A549 (cell line): ENCODE measurements around the gene SPRYD3. TPM values are rescaled to one million over a fixed set of nuclear protein-coding genes. Genes with fewer than 3 reads are reported as not detected.

Experiments
- ATAC-seq, 2 experiments: fragments of 200-7000 bp in 1 of 2; fragments of >200 bp in 1 of 2; cut with Nextera tagmentation in 1 of 2; cut with Tn5 transposase in 1 of 2; 3 replicates each; pipeline versions ENCODE4 v1.8.0 to v1.9.1; 2018 to 2020; ENCODE audit warnings: mild to moderate bottlenecking in 1 of 2, moderate library complexity in 1 of 2
- CTCF ChIA-PET: fragments of 300-600 bp; sonication (Branson Sonifier 250); formaldehyde crosslinking; extraction: SDS; loops from one replicate; lab custom pipeline; 2021; ENCODE audit warnings: antibody characterized with exemption, inconsistent platforms; lab: Yijun Ruan, JAX
- POLR2A ChIA-PET: fragments of 350-600 bp; formaldehyde crosslinking; extraction: SDS; loops from one replicate; lab custom pipeline; 2021; ENCODE audit warnings: antibody characterized with exemption, inconsistent platforms; lab: Yijun Ruan, JAX
- DNase-seq, 2 experiments: peaks; one replicate each; pipeline versions ENCODE4 v3.0.0 to v3.0.0-alpha.2; 2011 to 2016; ENCODE audit warnings: low read depth in 1 of 2, low spot score in 1 of 2
- FAIRE-seq: peaks from 2 replicates; lab custom pipeline; 2011; peaks lifted over from hg19 to GRCh38; lab: Jason Lieb, UNC
- H3K27ac ChIP-seq, 2 experiments: fragments of >200 bp; sonication (Bioruptor Twin); formaldehyde crosslinking; 3 replicates each; pipeline ENCODE4 v1.5.1; 2016 to 2017
- H3K4me1 ChIP-seq: fragments of >200 bp; sonication (Bioruptor Twin); formaldehyde crosslinking; 3 replicates; pipeline ENCODE4 v1.6.1; 2016
- H3K4me2 ChIP-seq: fragments of >200 bp; sonication (Bioruptor Twin); formaldehyde crosslinking; 3 replicates; pipeline ENCODE4 v1.6.1; 2016
- H3K4me3 ChIP-seq: fragments of >200 bp; sonication (Bioruptor Twin); formaldehyde crosslinking; 3 replicates; pipeline ENCODE4 v1.5.1; 2016
- H3K9me3 ChIP-seq: fragments of >200 bp; sonication (Bioruptor Twin); formaldehyde crosslinking; 3 replicates; pipeline ENCODE4 v1.6.1; 2016
- BCL3 ChIP-seq: fragments of >200 bp; sonication (Bioruptor Twin); formaldehyde crosslinking; IDR thresholded peaks from 3 replicates; pipeline ENCODE4 v1.6.1; 2016
- CBX8 ChIP-seq: fragments of 200-600 bp; sonication (generic); IDR thresholded peaks from 2 replicates; pipeline ENCODE4 v1.6.1; 2016
- E2F6 ChIP-seq: IDR thresholded peaks from 2 replicates; pipeline ENCODE4 v1.6.1; 2012; ENCODE audit warnings: low read depth, borderline replicate concordance
- ELK1 ChIP-seq: fragments of 150-350 bp; IDR thresholded peaks from 2 replicates; pipeline ENCODE4 v1.6.1; 2014; ENCODE audit warnings: low read depth, mild to moderate bottlenecking, low read length
- FOSB ChIP-seq: fragments of 250-450 bp; sonication (Bioruptor Pico); IDR thresholded peaks from 2 replicates; pipeline ENCODE4 v1.5.0; 2020; ENCODE audit warnings: mild to moderate bottlenecking, moderate library complexity
- FOXS1 ChIP-seq: fragments of 250-450 bp; sonication (Bioruptor Pico); IDR thresholded peaks from 2 replicates; pipeline ENCODE4 v1.5.0; 2020; ENCODE audit warnings: mild to moderate bottlenecking, moderate library complexity
- HMGXB4 ChIP-seq: fragments of 250-450 bp; sonication (Bioruptor Pico); IDR thresholded peaks from 2 replicates; pipeline ENCODE4 v1.5.0; 2021; ENCODE audit warnings: mild to moderate bottlenecking, moderate library complexity, borderline replicate concordance
- HOXA7 ChIP-seq: fragments of 250-450 bp; sonication (Bioruptor Pico); IDR thresholded peaks from 2 replicates; pipeline ENCODE4 v1.5.0; 2020; ENCODE audit warnings: mild to moderate bottlenecking, moderate library complexity
- JUN ChIP-seq, 2 experiments: fragments of >200 bp; sonication (Bioruptor Twin); formaldehyde crosslinking; IDR thresholded peaks; 2 replicates in 1 of 2; 3 replicates in 1 of 2; pipeline ENCODE4 v1.6.1; 2016 to 2017
- JUNB ChIP-seq: fragments of >200 bp; sonication (Bioruptor Twin); formaldehyde crosslinking; IDR thresholded peaks from 2 replicates; pipeline ENCODE4 v1.6.1; 2016
- MAX ChIP-seq: IDR thresholded peaks from 2 replicates; pipeline ENCODE4 v1.6.1; 2012
- MAZ ChIP-seq: fragments of 150-350 bp; IDR thresholded peaks from 2 replicates; pipeline ENCODE4 v1.6.1; 2014; ENCODE audit warnings: antibody characterized with exemption, low read depth, low read length, borderline replicate concordance
- MYC ChIP-seq: IDR thresholded peaks from 2 replicates; pipeline ENCODE4 v1.6.1; 2012; ENCODE audit warnings: mild to moderate bottlenecking, inconsistent platforms, low read length, improper control_type of control experiment, borderline replicate concordance
- POLR2A ChIP-seq: IDR thresholded peaks from 2 replicates; pipeline ENCODE4 v1.6.1; 2012; ENCODE audit warnings: mild to moderate bottlenecking, low read length
- POLR2AphosphoS2 ChIP-seq: conservative IDR thresholded peaks from 2 replicates; pipeline ENCODE4 v1.6.1; 2012; ENCODE audit warnings: low read length, improper control_type of control experiment, inconsistent platforms
- RAD21 ChIP-seq, 2 experiments: fragments of >200 bp in 1 of 2; sonication (Bioruptor Twin) in 1 of 2; formaldehyde crosslinking in 1 of 2; IDR thresholded peaks in 1 of 2; conservative IDR thresholded peaks in 1 of 2; 2 replicates in 1 of 2; 3 replicates in 1 of 2; pipeline ENCODE4 v1.6.1; 2012 to 2018; ENCODE audit warnings: inconsistent platforms in 1 of 2
- RFX5 ChIP-seq: fragments of 450-650 bp; IDR thresholded peaks from 2 replicates; pipeline ENCODE4 v1.7.1; 2014; ENCODE audit warnings: antibody characterized with exemption, mild to moderate bottlenecking, moderate library complexity
- SREBF2 ChIP-seq: fragments of 450-650 bp; IDR thresholded peaks from 2 replicates; pipeline ENCODE4 v1.6.1; 2014; ENCODE audit warnings: mild to moderate bottlenecking, moderate library complexity
- TFCP2L1 ChIP-seq: fragments of 250-450 bp; sonication (Bioruptor Pico); IDR thresholded peaks from 2 replicates; pipeline ENCODE4 v1.5.0; 2021; ENCODE audit warnings: mild to moderate bottlenecking
- ZC3H11A ChIP-seq: fragments of 450-650 bp; IDR thresholded peaks from 2 replicates; pipeline ENCODE4 v1.6.1; 2014; ENCODE audit warnings: antibody characterized with exemption, mild to moderate bottlenecking
- WGBS: methylation state at CpG from one replicate; pipeline ENCODE4 v1.1.6; 2017; ENCODE audit errors: missing lambda C conversion rate; 5-methylcytosine and 5-hydroxymethylcytosine counted together
- polyA plus RNA-seq, 4 experiments: library from polyadenylated mRNA; depleted of rRNA in 3 of 4; stranded (reverse); fragments of >200 nt; fragmentation: RNase III in 1 of 4; extraction: RNeasy Plus Mini Kit Qiagen cat#74134 plus additional on column Dnase treatment in 1 of 4; gene quantifications; 2 replicates in 3 of 4; 3 replicates in 1 of 4; pipeline ENCODE4 v1.2.3, GENCODE V29; 2011 to 2017

The SPRYD3 gene
- polyA plus RNA-seq, 2 of the 4 experiments (the other 2 are of a cell fraction) = 17.3 to 26.8 TPM

- POLR2A ChIA-PET = interaction anchor here (0.6 to 3.2 kb wide), 13 partner anchors 8 to 151 kb away, joined by 3 to 27 read pairs (median 3); partner anchors contain the start of genes EIF4B and SPRYD3
- no peak for TF ChIP-seq E2F6
- peak; percentile 54 to 62; a peak in 2 of 5 replicates for TF ChIP-seq JUN (IDR thresholded peaks at IDR 0.05)
- no peak for TF ChIP-seq HOXA7
- TF ChIP-seq POLR2A = peak; percentile 79
- TF ChIP-seq TFCP2L1 (CRISPR knock-in tag) = peak; percentile 42; the same call in 1 of the 2 replicates
- no peak for TF ChIP-seq ELK1
- no peak for TF ChIP-seq JUNB
- peak; percentile 25; the same call in 1 of the 2 replicates for TF ChIP-seq HMGXB4 (CRISPR knock-in tag)
- TF ChIP-seq ZC3H11A = no peak
- TF ChIP-seq FOSB (CRISPR knock-in tag) = 0 out of 2 replicates have a peak, but pooled peaks have one; percentile 51
- 0 out of 2 replicates have a peak, but pooled peaks have one; percentile 26 for TF ChIP-seq MAX
- TF ChIP-seq FOXS1 = no peak
- no peak for TF ChIP-seq POLR2AphosphoS2
- TF ChIP-seq CBX8 = no peak
- no peak for TF ChIP-seq MAZ
- no peak for TF ChIP-seq RFX5
- peak; percentile 64; the same call in 1 of the 2 replicates for TF ChIP-seq MYC
- peak; percentile 79 for TF ChIP-seq BCL3
Measured at GRCh38 chr12:53046655-53047220, 32.5 kb downstream of the SPRYD3 start.

GRCh38 chr12:53045696-53046045, 33.5 kb downstream of the SPRYD3 start:
- 70% methylated on average over 5 of the region's 5 CpGs for WGBS
- ChIA-PET POLR2A (interaction anchor here (0.8 kb wide), 1 partner anchor 34 kb away, joined by 3 read pairs; the partner anchor contains the start of gene SPRYD3), CTCF (interaction anchor here (0.6 to 45.5 kb wide), 7 partner anchors 8 to 145 kb away, joined by 3 to 1424 read pairs (median 5); partner anchors contain the start of genes IGFBP6, SOAT2 and SPRYD3)
- H3K4me3 ChIP-seq = no peak overlapping the region
- peak overlapping the region; percentile 93 for H3K4me2 ChIP-seq
- ATAC-seq (no peak), DNase-seq (no peak), FAIRE-seq (no peak)
- H3K9me3 ChIP-seq = no peaks in the 10 kb centered on the region
- TF ChIP-seq SREBF2 = no peak
- no peak for TF ChIP-seq RAD21 (conservative IDR thresholded peaks at IDR 0.05 in 1 of 2, IDR thresholded peaks at IDR 0.05 in 1 of 2)
- H3K27ac ChIP-seq = peak overlapping the region; percentile 99; a peak in 3 of 6 replicates
- peaks cover 57% of the 10 kb centered on the region for H3K4me1 ChIP-seq

More at GRCh38 chr12:53046655-53047220, 32.5 kb downstream of the SPRYD3 start:
- FAIRE-seq = no peak
- peak overlapping the region; percentile 99 for H3K27ac ChIP-seq
- H3K4me3 ChIP-seq = peak overlapping the region; percentile 54
- peak; percentile 45 to 47 for ATAC-seq
- H3K4me1 ChIP-seq = peaks cover 67% of the 10 kb centered on the region
- no peaks in the 10 kb centered on the region for H3K9me3 ChIP-seq
- DNase-seq = peak; percentile 81 to 86
- CTCF ChIA-PET = interaction anchor here (0.5 to 45.5 kb wide), 9 partner anchors 9 to 162 kb away, joined by 3 to 1424 read pairs (median 7); partner anchors contain the start of genes IGFBP6, SOAT2 and SPRYD3
- under 1% methylated on average over 25 of the region's 44 CpGs for WGBS
- H3K4me2 ChIP-seq = peak overlapping the region; percentile 93
